Measurements from ENCODE around the gene DPY19L1.
"Not testable (repeated sequence)": the region's sequence is repeated elsewhere in the genome, so short reads cannot be mapped to it uniquely, and the experiment has no call there.

The DPY19L1 gene

GRCh38 chr7:34985155-34985554 lies 52.1 kb downstream of the DPY19L1 start:
- DNase-seq, result not testable (repeated sequence)

DNA sequence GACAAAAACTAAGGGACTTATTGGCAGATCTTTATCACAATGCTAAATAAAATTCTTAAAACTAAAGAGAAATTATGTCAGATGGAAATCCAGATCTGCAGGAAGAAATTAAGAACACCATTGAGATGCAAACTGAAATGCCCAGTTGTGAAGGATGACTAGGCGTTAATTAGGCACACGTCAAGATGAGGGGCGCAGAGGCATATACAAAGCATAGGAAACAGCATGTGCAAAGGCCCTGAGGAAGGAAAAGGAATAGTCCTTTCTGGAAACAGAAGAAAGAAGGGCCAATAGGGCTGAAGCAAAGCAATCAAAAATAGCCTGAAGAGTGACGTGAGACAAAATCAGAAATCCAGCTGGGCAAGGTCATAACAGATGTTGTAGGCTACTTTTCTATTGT lies 53.1 kb downstream of the DPY19L1 start:
- DNase-seq, result not testable (repeated sequence)

DNA sequence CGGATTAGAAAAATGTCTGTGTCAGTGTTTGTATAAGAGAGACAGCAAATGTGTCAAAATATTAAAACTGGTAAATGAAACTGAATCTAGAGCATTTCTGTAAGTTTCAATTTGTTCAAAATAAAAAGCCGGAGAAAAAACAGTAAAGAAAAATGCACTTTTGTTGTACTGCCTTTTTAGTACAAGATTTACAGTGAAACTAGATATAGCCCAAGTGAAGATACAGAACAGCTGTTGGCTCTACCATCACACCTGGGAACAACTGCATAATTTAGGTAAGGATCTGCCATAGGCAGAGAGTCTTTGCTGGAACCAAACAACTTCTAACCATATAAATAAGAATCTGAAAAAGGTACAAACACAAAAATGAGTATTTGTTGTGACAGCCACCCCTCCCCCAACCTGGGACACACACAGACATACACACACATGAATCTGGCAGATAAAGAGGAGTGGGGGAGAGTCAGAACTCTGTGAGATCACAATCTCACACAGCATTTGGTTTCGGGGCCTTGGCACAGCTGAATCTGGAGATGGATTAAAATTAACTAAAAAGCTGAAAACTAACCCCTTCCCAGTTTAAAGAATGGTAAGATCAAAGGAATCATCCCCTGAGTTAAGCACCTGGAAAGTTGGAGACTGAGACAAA lies 54.8 kb downstream of the DPY19L1 start:
- DNase-seq, result no peak

- not testable (repeated sequence) for DNase-seq
These were observed 58.2 kb downstream of the DPY19L1 start for GRCh38 chr7:34979124-34979523.

DNA sequence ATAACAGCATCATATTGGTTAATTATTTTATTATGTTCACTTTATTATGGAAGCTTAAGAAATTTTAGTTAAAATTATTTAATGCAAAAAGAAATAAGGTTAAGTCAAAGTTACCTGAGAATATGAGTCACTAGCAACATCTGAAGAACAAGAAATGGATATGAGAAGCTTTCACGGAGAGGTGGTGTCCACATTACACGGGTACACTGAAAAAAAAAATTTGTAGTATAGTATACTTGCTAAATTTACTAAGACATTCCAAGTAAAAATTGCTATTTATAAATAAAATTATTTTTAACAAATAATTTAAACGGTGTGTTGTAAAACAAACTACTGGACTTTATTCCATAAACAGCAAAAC lies 63.9 kb downstream of the DPY19L1 start:
- no peak for DNase-seq

DNA sequence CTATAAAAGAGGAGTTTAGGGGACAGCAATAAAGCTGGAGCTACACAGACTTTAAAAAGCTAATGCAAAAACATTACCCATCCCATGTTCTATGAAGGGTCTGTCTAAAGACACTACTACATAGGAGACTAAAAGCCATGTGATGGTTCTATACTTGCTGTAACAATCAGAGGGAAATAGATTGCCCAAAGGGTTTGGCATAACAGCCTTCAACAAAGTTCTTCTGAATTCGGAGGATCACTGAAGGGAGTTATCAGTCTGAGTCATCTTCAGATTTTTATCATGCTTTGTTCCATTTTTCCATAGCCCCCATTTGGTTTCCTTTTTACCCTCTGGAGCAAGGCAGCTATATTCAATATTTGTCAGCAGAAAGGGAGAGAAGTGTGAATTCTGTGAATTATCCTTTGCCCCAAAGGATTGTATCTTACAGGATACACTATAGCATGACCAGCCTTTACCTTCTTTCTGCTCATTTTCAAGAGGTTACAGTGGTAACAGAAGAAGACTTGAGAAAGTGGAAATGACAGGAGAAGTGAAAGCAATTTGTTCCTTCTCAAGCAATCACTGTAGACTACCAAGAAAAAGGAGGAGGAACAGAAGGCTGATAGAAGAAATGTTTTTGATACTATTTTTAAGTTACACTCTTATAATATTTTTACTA lies 64.4 kb downstream of the DPY19L1 start:
- DNase-seq, result not testable (repeated sequence)

GRCh38 chr7:34967818-34968217 lies 69.5 kb downstream of the DPY19L1 start:
- not testable (repeated sequence) for DNase-seq

DNA sequence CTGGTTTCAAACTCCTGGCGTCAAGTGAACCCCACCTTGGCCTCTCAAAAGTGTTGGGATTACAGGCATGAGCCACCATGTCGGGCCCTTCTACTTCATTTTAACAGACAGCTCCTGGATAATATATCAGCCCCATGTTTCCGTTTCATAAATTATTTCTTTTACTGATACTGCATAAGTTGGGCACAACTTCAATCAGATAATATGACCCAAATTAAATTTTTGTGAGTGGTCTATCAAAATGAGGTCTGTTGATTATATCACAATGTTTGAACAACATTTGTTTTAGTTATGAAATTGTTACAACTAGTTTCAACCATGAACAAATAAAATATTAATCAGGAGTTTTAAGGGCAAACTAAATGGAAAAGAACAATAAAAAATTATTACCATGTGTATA lies 70.8 kb downstream of the DPY19L1 start:
- DNase-seq, result not testable (repeated sequence)

GRCh38 chr7:34958021-34958420 lies 79.3 kb downstream of the DPY19L1 start:
- no peak for DNase-seq

- no peak for DNase-seq
These were observed 84.5 kb downstream of the DPY19L1 start for GRCh38 chr7:34952822-34953221.

DNA sequence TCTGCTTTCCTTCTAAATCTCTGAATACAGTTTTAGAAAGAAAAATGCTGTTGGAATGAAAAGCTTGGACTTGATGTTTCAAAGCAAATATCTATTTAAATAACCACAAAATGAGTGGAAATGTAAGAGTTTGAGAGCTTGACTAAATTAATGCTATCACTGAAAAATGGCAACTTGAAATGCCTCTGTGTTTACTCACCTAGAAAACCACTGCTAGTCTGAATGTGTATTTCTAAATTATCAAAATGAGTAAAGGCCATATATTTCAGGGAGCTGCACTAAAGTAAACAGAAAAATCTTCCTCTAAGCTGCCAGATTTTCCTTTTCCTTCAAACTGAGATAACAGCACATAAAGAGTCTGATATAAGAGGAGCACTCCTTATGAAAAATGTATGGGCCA lies 87.9 kb downstream of the DPY19L1 start:
- no peak for DNase-seq

DNA sequence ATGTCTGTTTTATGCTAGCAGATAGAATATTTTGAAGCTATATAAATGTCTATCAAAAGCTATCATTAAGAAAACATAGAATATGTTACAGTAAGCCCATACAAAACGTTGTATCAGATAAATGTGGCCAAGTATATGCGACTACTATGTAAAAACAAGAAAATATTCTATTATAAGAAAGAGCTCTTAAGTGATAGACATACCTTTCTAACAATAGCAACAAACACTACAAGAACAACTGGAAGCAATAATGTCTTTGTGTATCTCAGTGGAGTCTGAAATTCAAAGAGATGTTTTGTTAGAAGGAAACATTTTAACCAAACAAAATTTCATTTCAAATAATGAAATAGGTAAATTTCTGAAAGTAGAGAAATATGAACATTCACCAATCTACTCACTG lies 89.9 kb downstream of the DPY19L1 start:
- not testable (repeated sequence) for DNase-seq

- no peak for DNase-seq
These were observed 90.8 kb downstream of the DPY19L1 start for GRCh38 chr7:34946486-34946885.

GRCh38 chr7:34945894-34946477 lies 91.3 kb downstream of the DPY19L1 start:
- not testable (repeated sequence) for DNase-seq

- no peak for DNase-seq
These were observed 98.1 kb downstream of the DPY19L1 start for GRCh38 chr7:34939175-34939574.

GRCh38 chr7:34935735-34936165 lies 101.5 kb downstream of the DPY19L1 start:
- not testable (repeated sequence) for DNase-seq

- DNase-seq, result no peak
These were observed 105.5 kb downstream of the DPY19L1 start for GRCh38 chr7:34931739-34932138.

GRCh38 chr7:34929783-34930182 lies 107.5 kb downstream of the DPY19L1 start:
- not testable (repeated sequence) for DNase-seq

DNA sequence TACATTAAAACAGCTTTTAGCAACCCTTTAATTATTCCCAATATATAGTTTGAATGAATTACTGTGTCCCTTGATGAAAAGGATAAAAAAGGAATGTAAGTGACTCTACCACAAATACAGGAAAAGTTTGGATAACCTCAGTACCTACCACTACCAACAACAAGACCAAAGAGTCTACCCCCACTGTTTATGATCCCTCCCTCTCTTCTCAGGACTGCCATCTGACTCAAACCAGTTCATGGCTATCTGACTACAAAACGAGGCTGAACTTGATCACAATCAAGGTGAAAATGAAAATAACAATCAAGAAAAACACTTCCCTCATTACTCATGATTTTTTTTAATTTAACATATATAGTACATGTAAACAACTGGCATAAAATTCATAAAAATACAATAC lies 108.7 kb downstream of the DPY19L1 start:
- no peak for DNase-seq

DNA sequence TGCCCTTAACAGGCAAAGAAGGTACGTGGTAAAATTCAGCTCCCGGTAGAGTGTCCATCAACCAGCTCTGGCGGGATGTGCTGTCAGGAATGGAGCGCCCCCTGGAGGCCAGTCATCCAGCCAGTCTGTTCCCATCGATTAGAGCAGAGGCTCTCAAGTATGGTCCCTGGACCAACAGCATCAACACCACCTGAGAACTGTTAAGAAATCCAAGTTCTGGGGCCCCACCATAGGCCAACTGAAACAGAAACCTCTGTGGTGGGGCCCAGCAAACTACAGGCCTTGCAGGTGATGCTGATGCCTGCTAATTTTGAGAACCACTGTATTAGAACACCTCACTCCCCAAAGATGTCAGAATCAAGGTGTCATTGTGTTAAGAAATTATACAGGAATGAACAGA lies 109.2 kb downstream of the DPY19L1 start:
- peak in 1 of 2 experiments; percentile 7 for DNase-seq

GRCh38 chr7:34920470-34920869 lies 116.8 kb downstream of the DPY19L1 start:
- not testable (repeated sequence) for DNase-seq

DNA sequence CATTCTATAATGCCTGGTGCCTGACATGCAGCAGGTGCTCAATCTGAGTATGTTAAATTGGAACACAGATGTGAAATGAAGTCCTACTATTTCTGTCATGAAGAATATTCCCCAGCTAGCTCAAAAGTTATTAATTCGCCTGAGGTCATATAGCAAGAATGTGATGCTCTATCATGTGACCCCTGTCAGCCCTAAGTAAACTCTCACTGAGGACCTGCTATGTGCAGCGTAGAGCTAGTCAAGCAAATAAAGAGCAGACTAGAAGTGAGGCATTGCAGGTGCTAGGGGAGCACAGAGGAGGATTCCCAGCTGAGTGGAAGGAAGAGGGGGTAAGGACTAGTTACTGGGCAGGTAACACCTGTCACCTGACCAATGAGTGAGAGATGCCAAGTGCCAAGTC lies 118.2 kb downstream of the DPY19L1 start:
- DNase-seq, result not testable (repeated sequence)

- not testable (repeated sequence) for DNase-seq
These were observed 119.0 kb downstream of the DPY19L1 start for GRCh38 chr7:34918198-34918861.

- not testable (repeated sequence) for DNase-seq
These were observed 119.8 kb downstream of the DPY19L1 start for GRCh38 chr7:34917515-34917914.

Data from NCI-H1930 (cell line).